SK-N-MC (cell line): ENCODE measurements around the gene MTX1.
"Not testable (repeated sequence)": the region's sequence is repeated elsewhere in the genome, so short reads cannot be mapped to it uniquely, and the experiment has no call there.

Source experiments
- DNase-seq: peaks from one replicate; pipeline ENCODE4 v3.0.0-alpha.2; 2011; ENCODE audit warnings: low read depth, low spot score
- H3K27ac ChIP-seq: fragments of 200-600 bp; sonication (generic); 2 replicates; pipeline ENCODE4 v1.5.1; 2016; ENCODE audit warnings: mixed run types
- H3K36me3 ChIP-seq: fragments of 200-600 bp; sonication (generic); 2 replicates; pipeline ENCODE4 v1.6.1; 2017; ENCODE audit warnings: antibody characterized with exemption, low read length, mixed read lengths; ENCODE audit not compliant: insufficient read depth
- H3K4me3 ChIP-seq: fragments of 200-600 bp; sonication (generic); 2 replicates; pipeline ENCODE4 v1.5.1; 2016
- H3K9ac ChIP-seq: fragments of 200-600 bp; sonication (generic); 2 replicates; pipeline ENCODE4 v1.8.0; 2017; ENCODE audit warnings: mixed run types, mixed read lengths; ENCODE audit not compliant: insufficient read length
- H3K9me3 ChIP-seq: fragments of 200-600 bp; sonication (generic); 2 replicates; pipeline ENCODE4 v1.6.1; 2017; ENCODE audit warnings: low read depth, mild to moderate bottlenecking, antibody characterized with exemption, low read length, moderate library complexity, mixed read lengths
- EZH2 ChIP-seq: fragments of 200-600 bp; sonication (generic); IDR thresholded peaks from one replicate; pipeline ENCODE4 v1.6.1; 2017; ENCODE audit warnings: antibody characterized with exemption
- FOXP2 ChIP-seq: optimal IDR thresholded peaks from 2 replicates; pipeline ENCODE3; 2011; ENCODE audit warnings: mild to moderate bottlenecking, moderate library complexity; ENCODE audit not compliant: insufficient read depth; ENCODE audit errors: extremely low read length, control extremely low read depth
- POLR2AphosphoS5 ChIP-seq: IDR thresholded peaks from 2 replicates; pipeline ENCODE4 v1.6.1; 2012; ENCODE audit warnings: mild to moderate bottlenecking, low read depth, low read length, borderline replicate concordance

The MTX1 gene

GRCh38 chr1:155191904-155192303, 16.6 kb upstream of the MTX1 start:
- Histone ChIP-seq H3K27ac (peak overlapping the region; percentile 50; the same call in 1 of the 2 replicates), H3K36me3 (peaks cover 1% of the 10 kb centered on the region; the same call in 1 of the 2 replicates), H3K4me3 (no peak overlapping the region), H3K9ac (no peak overlapping the region), H3K9me3 (no peaks in the 10 kb centered on the region)
- TF ChIP-seq FOXP2 (no peak), POLR2AphosphoS5 (no peak), EZH2 (no peak)
- DNase-seq, result no peak

- TF ChIP-seq FOXP2 (no peak), POLR2AphosphoS5 (no peak), EZH2 (no peak)
- H3K9ac ChIP-seq, result peak overlapping the region; percentile 37
- no peak overlapping the region for H3K4me3 ChIP-seq
- peak overlapping the region; percentile 99 for H3K27ac ChIP-seq
- peaks cover 8% of the 10 kb centered on the region; the same call in 1 of the 2 replicates for H3K36me3 ChIP-seq
- no peaks in the 10 kb centered on the region for H3K9me3 ChIP-seq
- DNase-seq, result no peak
Measured at GRCh38 chr1:155192346-155193274, 15.9 kb upstream of the MTX1 start.

GRCh38 chr1:155193275-155193990, 15.1 kb upstream of the MTX1 start:
- Histone ChIP-seq H3K36me3 (peaks cover 17% of the 10 kb centered on the region; the same call in 1 of the 2 replicates), H3K4me3 (no peak overlapping the region), H3K27ac (peak overlapping the region; percentile 99), H3K9ac (peak overlapping the region; percentile 37), H3K9me3 (no peaks in the 10 kb centered on the region)
- no peak for DNase-seq
- TF ChIP-seq FOXP2 (no peak), POLR2AphosphoS5 (no peak), EZH2 (no peak)

- not testable (repeated sequence) for H3K4me3 ChIP-seq, H3K9me3 ChIP-seq, DNase-seq, H3K9ac ChIP-seq
- peak overlapping the region; percentile 99 for H3K27ac ChIP-seq
- H3K36me3 ChIP-seq, result peaks cover 19% of the 10 kb centered on the region; the same call in 1 of the 2 replicates
Measured at GRCh38 chr1:155193991-155194240, 14.6 kb upstream of the MTX1 start.

- peak overlapping the region; percentile 80 for H3K4me3 ChIP-seq
- H3K27ac ChIP-seq, result peak overlapping the region; percentile 99
- DNase-seq, result no peak
- TF ChIP-seq POLR2AphosphoS5, result no peak
- TF ChIP-seq EZH2, result no peak
- no peak for TF ChIP-seq FOXP2
- peaks cover 19% of the 10 kb centered on the region; the same call in 1 of the 2 replicates for H3K36me3 ChIP-seq
- no peaks in the 10 kb centered on the region for H3K9me3 ChIP-seq
- peak overlapping the region; percentile 70 for H3K9ac ChIP-seq
Measured at GRCh38 chr1:155195201-155196102, 13.0 kb upstream of the MTX1 start.

- TF ChIP-seq FOXP2, result no peak
- 0 out of 2 replicates have a peak, but pooled peaks have one; percentile 1 for TF ChIP-seq POLR2AphosphoS5
- no peak for TF ChIP-seq EZH2
- no peak for DNase-seq
- H3K36me3 ChIP-seq, result peaks cover 19% of the 10 kb centered on the region; the same call in 1 of the 2 replicates
Measured at GRCh38 chr1:155196103-155196892, 12.2 kb upstream of the MTX1 start.

GRCh38 chr1:155196893-155197638, 11.4 kb upstream of the MTX1 start:
- Histone ChIP-seq H3K4me3 (no peak overlapping the region), H3K27ac (no peak overlapping the region), H3K9me3 (no peaks in the 10 kb centered on the region), H3K9ac (no peak overlapping the region), H3K36me3 (peaks cover 19% of the 10 kb centered on the region; the same call in 1 of the 2 replicates)
- no peak for TF ChIP-seq FOXP2
- TF ChIP-seq EZH2, result no peak
- no peak for TF ChIP-seq POLR2AphosphoS5
- no peak for DNase-seq

More at GRCh38 chr1:155196103-155196892, 12.2 kb upstream of the MTX1 start:
- Histone ChIP-seq H3K9ac (peak overlapping the region; percentile 70), H3K4me3 (peak overlapping the region; percentile 80), H3K9me3 (no peaks in the 10 kb centered on the region), H3K27ac (no peak overlapping the region)
